Glomerular visceral epithelial cell (primary cell): ENCODE results near the gene COL19A1.
"Not testable (repeated sequence)": the region's sequence is repeated elsewhere in the genome, so short reads cannot be mapped to it uniquely, and the experiment has no call there.

Experiments
- DNase-seq: peaks from one replicate; pipeline ENCODE4 v3.0.0-alpha.2; 2016; ENCODE audit errors: extremely low spot score

The COL19A1 gene

GRCh38 chr6:69866770-69867638 is 648 bp downstream of the COL19A1 start:
- peak; percentile 55 for DNase-seq

GRCh38 chr6:69867639-69867976 is 1.3 kb downstream of the COL19A1 start:
- no peak for DNase-seq

GRCh38 chr6:69868252-69868804 is 2.0 kb downstream of the COL19A1 start:
- no peak for DNase-seq

GRCh38 chr6:69868961-69869360 is 2.6 kb downstream of the COL19A1 start:
- DNase-seq, result no peak

GRCh38 chr6:69871107-69871506 is 4.8 kb downstream of the COL19A1 start:
- no peak for DNase-seq

GRCh38 chr6:69873291-69873690 is 6.9 kb downstream of the COL19A1 start:
- no peak for DNase-seq

GRCh38 chr6:69875715-69876114 is 9.4 kb downstream of the COL19A1 start:
- no peak for DNase-seq

- no peak for DNase-seq
These were observed 12.4 kb downstream of the COL19A1 start for GRCh38 chr6:69878795-69879194.

GRCh38 chr6:69880601-69881000 is 14.2 kb downstream of the COL19A1 start:
- DNase-seq, result no peak

- no peak for DNase-seq
These were observed 15.2 kb downstream of the COL19A1 start for GRCh38 chr6:69881322-69882151.

- no peak for DNase-seq
These were observed 17.2 kb downstream of the COL19A1 start for GRCh38 chr6:69883551-69883950.

- no peak for DNase-seq
These were observed 17.9 kb downstream of the COL19A1 start for GRCh38 chr6:69884231-69884630.

- DNase-seq, result peak; percentile 20
These were observed 20.7 kb downstream of the COL19A1 start for GRCh38 chr6:69887026-69887425.

GRCh38 chr6:69887714-69888345 is 21.5 kb downstream of the COL19A1 start:
- no peak for DNase-seq

GRCh38 chr6:69888482-69889233 is 22.3 kb downstream of the COL19A1 start:
- DNase-seq, result no peak

GRCh38 chr6:69889234-69889974 is 23.0 kb downstream of the COL19A1 start:
- peak; percentile 31 for DNase-seq

- not testable (repeated sequence) for DNase-seq
These were observed 26.2 kb downstream of the COL19A1 start for GRCh38 chr6:69892561-69892960.

GRCh38 chr6:69893266-69893665 is 26.9 kb downstream of the COL19A1 start:
- not testable (repeated sequence) for DNase-seq

- peak; percentile 42 for DNase-seq
These were observed 28.4 kb downstream of the COL19A1 start for GRCh38 chr6:69894578-69895347.

- no peak for DNase-seq
These were observed 29.0 kb downstream of the COL19A1 start for GRCh38 chr6:69895396-69895795.
